LNCaP clone FGC (cell line): Measurements from ENCODE around the gene ITGA1.
"Not testable (repeated sequence)": the region's sequence is repeated elsewhere in the genome, so short reads cannot be mapped to it uniquely, and the experiment has no call there.

Experiments
- DNase-seq: peaks from one replicate; pipeline ENCODE4 v3.0.0-alpha.2; 2011; ENCODE audit warnings: low read depth
- H3K4me3 ChIP-seq: 2 replicates; pipeline ENCODE4 v1.5.1; 2011; ENCODE audit warnings: mild to moderate bottlenecking, low read depth, low read length, control low read depth
- TF ChIP-seq, protein P1 (sequence below): IDR thresholded peaks from 2 replicates; pipeline ENCODE4 v1.5.1; 2012; ENCODE audit warnings: mild to moderate bottlenecking; ENCODE audit not compliant: control insufficient read depth, insufficient read depth; ENCODE audit errors: extremely low read depth

Gene ITGA1

GRCh38 chr5:52842111-52842510 lies 54.4 kb downstream of the ITGA1 start:
- no peak for DNase-seq
- TF ChIP-seq, protein P1, sequence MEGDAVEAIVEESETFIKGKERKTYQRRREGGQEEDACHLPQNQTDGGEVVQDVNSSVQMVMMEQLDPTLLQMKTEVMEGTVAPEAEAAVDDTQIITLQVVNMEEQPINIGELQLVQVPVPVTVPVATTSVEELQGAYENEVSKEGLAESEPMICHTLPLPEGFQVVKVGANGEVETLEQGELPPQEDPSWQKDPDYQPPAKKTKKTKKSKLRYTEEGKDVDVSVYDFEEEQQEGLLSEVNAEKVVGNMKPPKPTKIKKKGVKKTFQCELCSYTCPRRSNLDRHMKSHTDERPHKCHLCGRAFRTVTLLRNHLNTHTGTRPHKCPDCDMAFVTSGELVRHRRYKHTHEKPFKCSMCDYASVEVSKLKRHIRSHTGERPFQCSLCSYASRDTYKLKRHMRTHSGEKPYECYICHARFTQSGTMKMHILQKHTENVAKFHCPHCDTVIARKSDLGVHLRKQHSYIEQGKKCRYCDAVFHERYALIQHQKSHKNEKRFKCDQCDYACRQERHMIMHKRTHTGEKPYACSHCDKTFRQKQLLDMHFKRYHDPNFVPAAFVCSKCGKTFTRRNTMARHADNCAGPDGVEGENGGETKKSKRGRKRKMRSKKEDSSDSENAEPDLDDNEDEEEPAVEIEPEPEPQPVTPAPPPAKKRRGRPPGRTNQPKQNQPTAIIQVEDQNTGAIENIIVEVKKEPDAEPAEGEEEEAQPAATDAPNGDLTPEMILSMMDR, result no peak

GRCh38 chr5:52844885-52845284 lies 57.2 kb downstream of the ITGA1 start:
- TF ChIP-seq, protein P1, result no peak
- no peak for DNase-seq
- no peak overlapping the region for H3K4me3 ChIP-seq

More at GRCh38 chr5:52842111-52842510, 54.4 kb downstream of the ITGA1 start:
- H3K4me3 ChIP-seq, result no peak overlapping the region

GRCh38 chr5:52846182-52846842 lies 58.6 kb downstream of the ITGA1 start:
- DNase-seq, result no peak
- H3K4me3 ChIP-seq, result no peak overlapping the region
- TF ChIP-seq, protein P1, result no peak

DNA sequence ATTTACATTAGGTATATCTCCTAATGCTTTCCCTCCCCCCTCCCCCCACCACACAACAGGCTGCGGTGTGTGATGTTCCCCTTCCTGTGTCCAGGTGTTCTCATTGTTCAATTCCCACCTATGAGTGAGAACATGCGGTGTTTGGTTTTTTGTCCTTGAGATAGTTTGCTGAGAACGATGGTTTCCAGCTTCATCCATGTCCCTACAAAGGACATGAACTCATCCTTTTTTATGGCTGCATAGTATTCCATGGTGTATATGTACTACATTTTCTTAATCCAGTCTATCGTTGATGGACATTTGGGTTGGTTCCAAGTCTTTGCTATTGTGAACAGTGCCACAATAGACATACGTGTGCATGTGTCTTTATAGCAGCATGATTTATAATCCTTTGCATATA lies 61.0 kb downstream of the ITGA1 start:
- not testable (repeated sequence) for DNase-seq

GRCh38 chr5:52849544-52849943 lies 61.8 kb downstream of the ITGA1 start:
- no peak for DNase-seq
- H3K4me3 ChIP-seq, result no peak overlapping the region

More for the DNA sequence above, 61.0 kb downstream of the ITGA1 start:
- not testable (repeated sequence) for H3K4me3 ChIP-seq

GRCh38 chr5:52853650-52854049 lies 65.9 kb downstream of the ITGA1 start:
- TF ChIP-seq, protein P1, result no peak
- H3K4me3 ChIP-seq, result no peak overlapping the region
- DNase-seq, result no peak

More at GRCh38 chr5:52849544-52849943, 61.8 kb downstream of the ITGA1 start:
- TF ChIP-seq, protein P1, result no peak

GRCh38 chr5:52854301-52854700 lies 66.6 kb downstream of the ITGA1 start:
- DNase-seq, result no peak
- TF ChIP-seq, protein P1, result no peak
- no peak overlapping the region for H3K4me3 ChIP-seq
